ENCODE results near the gene ZNF835. TPM values are rescaled to one million over a fixed set of nuclear protein-coding genes. Genes with fewer than 3 reads are reported as not detected.

The ZNF835 gene
- total RNA-seq (2016; rRNA removed; fragmentation: Illumina TruSeq; extraction: Trizol) (not detected in 2 replicates), polyA plus RNA-seq (2011; rRNA removed) (not detected in 2 replicates), polyA minus RNA-seq (2011; rRNA and poly(A)+ RNA removed; ENCODE audit: low replicate concordance) (not detected in 2 replicates), Bru-seq, nascent RNA (not detected), BruChase-seq, experiment 1, labeled RNA remaining after a 6-hour chase (percentile 9 among the genes with signal in this experiment), BruChase-seq, experiment 2, labeled RNA remaining after a 2-hour chase (not detected)
- total RNA-seq (2016; cell fraction: cytosol; rRNA removed; fragmentation: Illumina TruSeq; extraction: Trizol; ENCODE audit: low read depth) = not detected in 2 replicates
- total RNA-seq (2016; cell fraction: insoluble cytoplasmic fraction; rRNA removed; fragmentation: Illumina TruSeq; extraction: Trizol) = not detected in 2 replicates
- not detected in 2 replicates for total RNA-seq (2016; cell fraction: membrane; rRNA removed; fragmentation: Illumina TruSeq; extraction: Trizol)
- not detected in 2 replicates for total RNA-seq (2016; cell fraction: nucleus; rRNA removed; fragmentation: Illumina TruSeq; extraction: Trizol)
- not detected in 2 replicates for polyA plus RNA-seq (2011; cell fraction: cytosol; rRNA removed)
- polyA plus RNA-seq (2011; cell fraction: nucleus; rRNA removed) = not detected in 2 replicates
- not detected in 2 replicates for polyA plus RNA-seq (2012)
- not detected in 2 replicates for polyA plus RNA-seq (2016; cell fraction: cytosol; fragmentation: Illumina TruSeq; extraction: Trizol; ENCODE audit: low read depth)
- polyA plus RNA-seq (2016; cell fraction: insoluble cytoplasmic fraction; fragmentation: Illumina TruSeq; extraction: Trizol; ENCODE audit: low read depth) = not detected in 2 replicates
- polyA plus RNA-seq (2016; cell fraction: membrane; fragmentation: Illumina TruSeq; extraction: Trizol; ENCODE audit: low read depth) = not detected in 2 replicates
- polyA plus RNA-seq (2016; cell fraction: nucleus; fragmentation: Illumina TruSeq; extraction: Trizol; ENCODE audit: insufficient read depth, low read depth) = not detected in 2 replicates
- not detected in 2 replicates for polyA minus RNA-seq (2011; cell fraction: cytosol; rRNA and poly(A)+ RNA removed)
- not detected in 2 replicates for polyA minus RNA-seq (2011; cell fraction: nucleus; rRNA and poly(A)+ RNA removed)
- long read RNA-seq, experiment 1 = 0 reads
- long read RNA-seq, experiment 2 = 0 reads

DNA sequence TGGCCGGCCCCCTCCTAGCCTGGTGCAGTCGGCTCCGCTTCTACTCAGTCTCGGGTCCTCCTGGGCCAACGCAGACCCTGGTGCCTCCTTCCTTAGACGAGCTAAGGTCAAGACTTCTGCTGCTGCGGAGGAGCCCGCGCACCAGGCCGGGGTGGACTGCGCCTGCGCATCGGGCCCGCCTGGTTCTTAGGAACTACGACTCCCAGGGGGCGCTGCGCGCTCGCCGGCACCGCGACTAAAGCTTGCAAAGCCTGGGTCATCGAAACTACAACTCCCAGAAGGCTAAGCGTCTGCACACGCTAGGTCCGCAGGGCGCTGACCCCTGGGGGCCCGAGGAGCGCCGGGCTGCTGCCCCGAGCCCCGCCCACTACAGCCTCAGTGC lies at the start of gene ZNF835:
ZNF835 (minus strand) TSS at position 145 of the 382 bp plus-strand sequence. CDS start 6,559 bp downstream, outside the sequence.
- ATAC-seq (no peak), FAIRE-seq (no peak), DNase-seq (ENCODE audit: low spot score) (no peak)
- Histone ChIP-seq H3K9ac (ENCODE audit: insufficient read depth, low read depth, low read length) (no peak within 1 kb of the TSS), H4K20me1 (ENCODE audit: insufficient read depth, low read length) (no peaks in the 10 kb centered on the region), H3K36me3 (replicated peaks in 1 of 2; ENCODE audit: control insufficient read depth in 1 of 2, insufficient read depth in 2 of 2, low read length in 2 of 2) (no peaks in the 10 kb centered on the region), H2AFZ (ENCODE audit: low read length) (no peak within 1 kb of the TSS), H3K4me2 (ENCODE audit: low read depth, low read length) (no peak within 1 kb of the TSS), H3K9me3 (ENCODE audit: low read length) (no peaks in the 10 kb centered on the region; the same call in 1 of the 2 replicates), H3K79me2 (ENCODE audit: insufficient read depth, low read length) (no peaks in the 10 kb centered on the region), H3K27ac (ENCODE audit: extremely low read length, insufficient read depth, low read length) (no peak within 1 kb of the TSS), H3K4me3 (replicated peaks in 1 of 3; ENCODE audit: insufficient read depth in 1 of 3, low read depth in 2 of 3, low read length in 3 of 3) (no peak within 1 kb of the TSS), H3K4me1 (ENCODE audit: insufficient read depth, low read length) (no peaks in the 10 kb centered on the region), H3K27me3 (ENCODE audit: control insufficient read depth in 1 of 2, insufficient read depth in 2 of 2, low read length in 2 of 2) (no peaks in the 10 kb centered on the region)
- CTCF ChIA-PET (ENCODE audit: low intra/inter-chr PET ratio, low total read pairs) = no interaction called here
- intact Hi-C loops (cut with micrococcal nuclease; ENCODE audit: unreplicated experiment) = no loop called here
- POLR2A ChIA-PET = no interaction called here
- WGBS (ENCODE audit: low lambda C conversion rate) = 72% methylated on average over 16 of the region's 32 CpGs
- in situ Hi-C loops (cut with HindIII; ENCODE audit: extremely low pct_ligation_motif_present, low pct_unique_long_range_greater_than_20kb) = no loop called here
- peak; percentile 53; the same call in 1 of the 2 replicates for TF ChIP-seq ZNF143 (CRISPR knock-in tag; IDR thresholded peaks at IDR 0.05)
- TF ChIP-seq, protein P1, sequence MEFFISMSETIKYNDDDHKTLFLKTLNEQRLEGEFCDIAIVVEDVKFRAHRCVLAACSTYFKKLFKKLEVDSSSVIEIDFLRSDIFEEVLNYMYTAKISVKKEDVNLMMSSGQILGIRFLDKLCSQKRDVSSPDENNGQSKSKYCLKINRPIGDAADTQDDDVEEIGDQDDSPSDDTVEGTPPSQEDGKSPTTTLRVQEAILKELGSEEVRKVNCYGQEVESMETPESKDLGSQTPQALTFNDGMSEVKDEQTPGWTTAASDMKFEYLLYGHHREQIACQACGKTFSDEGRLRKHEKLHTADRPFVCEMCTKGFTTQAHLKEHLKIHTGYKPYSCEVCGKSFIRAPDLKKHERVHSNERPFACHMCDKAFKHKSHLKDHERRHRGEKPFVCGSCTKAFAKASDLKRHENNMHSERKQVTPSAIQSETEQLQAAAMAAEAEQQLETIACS (CRISPR knock-in tag; IDR thresholded peaks at IDR 0.05) = no peak
- no TSS peak for BruUV-seq (replicated peaks)

DNA sequence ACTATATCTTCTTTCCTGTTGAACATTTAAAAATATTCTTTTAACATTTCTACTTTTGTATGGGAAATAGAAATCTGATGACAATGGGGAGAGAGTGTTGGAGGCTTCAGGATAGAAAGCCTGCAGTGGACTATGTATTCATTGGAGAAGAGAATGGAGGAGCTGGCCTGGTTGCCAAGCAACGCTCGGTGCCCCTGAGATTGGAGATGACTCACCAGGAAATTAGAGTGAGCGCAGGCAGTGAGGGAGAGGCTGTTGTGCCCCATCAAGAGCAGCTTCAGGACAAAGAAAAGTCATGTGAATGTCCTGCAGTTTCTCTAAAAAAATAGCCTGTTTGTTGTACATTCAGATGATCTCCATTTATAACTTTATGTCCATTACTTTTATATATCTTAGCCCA lies 48.7 kb upstream of the ZNF835 start:
- no peak overlapping the region for H2AFZ ChIP-seq (ENCODE audit: low read length)
- intact Hi-C loops (cut with micrococcal nuclease; ENCODE audit: unreplicated experiment) = no loop called here
- no peak for ATAC-seq

More for the DNA sequence above, 48.7 kb upstream of the ZNF835 start:
- FAIRE-seq (no peak), DNase-seq (ENCODE audit: low spot score) (peak; percentile 12)
- ChIA-PET POLR2A (no interaction called here), CTCF (ENCODE audit: low intra/inter-chr PET ratio, low total read pairs) (no interaction called here)
- BruUV-seq (replicated peaks) = no TSS peak
- H3K36me3 ChIP-seq (replicated peaks in 1 of 2; ENCODE audit: control insufficient read depth in 1 of 2, insufficient read depth in 2 of 2, low read length in 2 of 2) = no peaks in the 10 kb centered on the region
- no peaks in the 10 kb centered on the region for H3K4me1 ChIP-seq (ENCODE audit: insufficient read depth, low read length)
- H3K4me3 ChIP-seq (replicated peaks in 1 of 3; ENCODE audit: insufficient read depth in 1 of 3, low read depth in 2 of 3, low read length in 3 of 3) = no peak overlapping the region
- H4K20me1 ChIP-seq (ENCODE audit: insufficient read depth, low read length) = no peaks in the 10 kb centered on the region
- no peak overlapping the region for H3K27ac ChIP-seq (ENCODE audit: extremely low read length, insufficient read depth, low read length)
- H3K79me2 ChIP-seq (ENCODE audit: insufficient read depth, low read length) = no peaks in the 10 kb centered on the region
- WGBS (ENCODE audit: low lambda C conversion rate) = 3% methylated on average over 3 of the region's 3 CpGs
- H3K9ac ChIP-seq (ENCODE audit: insufficient read depth, low read depth, low read length) = no peak overlapping the region
- no peaks in the 10 kb centered on the region; the same call in 1 of the 2 replicates for H3K9me3 ChIP-seq (ENCODE audit: low read length)
- no peaks in the 10 kb centered on the region for H3K27me3 ChIP-seq (ENCODE audit: control insufficient read depth in 1 of 2, insufficient read depth in 2 of 2, low read length in 2 of 2)
- in situ Hi-C loops (cut with HindIII; ENCODE audit: extremely low pct_ligation_motif_present, low pct_unique_long_range_greater_than_20kb) = no loop called here
- TF ChIP-seq, protein P2, sequence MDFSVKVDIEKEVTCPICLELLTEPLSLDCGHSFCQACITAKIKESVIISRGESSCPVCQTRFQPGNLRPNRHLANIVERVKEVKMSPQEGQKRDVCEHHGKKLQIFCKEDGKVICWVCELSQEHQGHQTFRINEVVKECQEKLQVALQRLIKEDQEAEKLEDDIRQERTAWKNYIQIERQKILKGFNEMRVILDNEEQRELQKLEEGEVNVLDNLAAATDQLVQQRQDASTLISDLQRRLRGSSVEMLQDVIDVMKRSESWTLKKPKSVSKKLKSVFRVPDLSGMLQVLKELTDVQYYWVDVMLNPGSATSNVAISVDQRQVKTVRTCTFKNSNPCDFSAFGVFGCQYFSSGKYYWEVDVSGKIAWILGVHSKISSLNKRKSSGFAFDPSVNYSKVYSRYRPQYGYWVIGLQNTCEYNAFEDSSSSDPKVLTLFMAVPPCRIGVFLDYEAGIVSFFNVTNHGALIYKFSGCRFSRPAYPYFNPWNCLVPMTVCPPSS (IDR thresholded peaks at IDR 0.05) = no peak
- TF ChIP-seq FOSL2 (CRISPR knock-in tag; IDR thresholded peaks at IDR 0.05) = peak; percentile 80
- TF ChIP-seq ZNF431 (CRISPR knock-in tag; IDR thresholded peaks at IDR 0.05; ENCODE audit: borderline replicate concordance, low read depth) = no peak
- H3K4me2 ChIP-seq (ENCODE audit: low read depth, low read length) = no peak overlapping the region
